ENCODE data around the gene RALGAPA1. TPM values are rescaled to one million over a fixed set of nuclear protein-coding genes. Genes with fewer than 3 reads are reported as not detected.
A peak's percentile ranks its signal among the peaks of the same experiment; 100 is the strongest.

Gene RALGAPA1
- total and polyA plus RNA-seq, 9 of the 15 experiments (the other 6 are each of a cell fraction or from before 2014, with no cell fraction given) = 2.5 to 16.3 (median 6.2) TPM

DNA sequence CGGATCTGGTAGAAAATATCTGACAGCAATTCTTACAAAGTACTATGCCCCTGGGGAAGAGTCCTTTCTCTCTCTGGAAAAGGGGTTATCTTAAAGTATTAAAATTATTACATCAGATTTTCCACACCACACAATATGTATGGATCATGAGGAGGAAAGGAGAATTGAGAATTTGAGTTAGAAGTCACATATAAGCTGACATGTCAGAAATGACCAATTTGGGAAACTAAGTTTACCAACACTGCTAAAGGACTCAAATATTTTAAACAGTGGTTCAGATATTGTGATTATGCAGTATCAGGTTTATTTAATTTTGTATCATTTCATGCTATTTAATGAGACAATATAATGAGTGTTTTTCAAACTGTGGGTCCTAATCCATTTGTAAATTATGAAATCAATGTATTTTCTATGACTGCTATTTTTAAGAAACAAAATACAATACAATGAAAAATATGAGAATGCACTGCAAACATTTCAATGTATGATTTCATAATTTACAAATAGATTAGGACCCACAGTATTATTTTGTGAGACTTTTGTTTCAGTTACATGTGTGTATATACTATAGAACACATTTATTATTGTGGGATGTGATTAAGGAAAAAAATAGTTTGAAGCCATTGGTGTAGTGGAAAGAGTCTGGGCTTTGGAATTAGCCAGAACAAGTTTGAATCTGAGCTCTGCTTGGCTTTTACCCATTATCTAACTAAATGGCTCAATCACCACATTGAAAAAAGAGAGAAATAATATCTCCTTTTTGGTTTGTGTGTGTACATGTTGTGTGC, 276.9 kb downstream of the RALGAPA1 start:
- Histone ChIP-seq H4K20me1 (replicated peaks; ENCODE audit: control insufficient read depth, insufficient read depth, low read length) (no peaks in the 10 kb centered on the region), H3K27me3 (ENCODE audit: control insufficient read depth in 2 of 2, insufficient read depth in 2 of 2, low read length in 2 of 2) (peaks cover 7 to 18% of the 10 kb centered on the region in 2 experiments; a peak in 4 of 5 replicates), H3K79me2 (ENCODE audit: control insufficient read depth, insufficient read depth, low read length) (no peaks in the 10 kb centered on the region), H3K4me1 (replicated peaks in 1 of 2; ENCODE audit: control insufficient read depth in 2 of 2, insufficient read depth in 2 of 2, low read length in 2 of 2) (peaks cover 0 to 28% of the 10 kb centered on the region in 2 experiments; a peak in 2 of 5 replicates), H3K9me3 (replicated peaks; ENCODE audit: control insufficient read depth, insufficient read depth, low read depth, low read length) (no peaks in the 10 kb centered on the region), H3K9me1 (ENCODE audit: control insufficient read depth, insufficient read depth, low read length) (no peaks in the 10 kb centered on the region), H3K4me3 (no peak overlapping the region), H3K36me3 (ENCODE audit: control insufficient read depth, insufficient read depth, low read length) (no peaks in the 10 kb centered on the region), H2AFZ (ENCODE audit: low read depth, low read length) (no peak overlapping the region), H3K9ac (ENCODE audit: insufficient read depth in 1 of 2, low read depth in 2 of 2, low read length in 2 of 2) (no peak overlapping the region), H3K4me2 (ENCODE audit: insufficient read depth, low read length) (no peak overlapping the region), H3K27ac (ENCODE audit: extremely low read depth, low read depth, low read length) (no peak overlapping the region)
- no TSS peak for BruUV-seq (replicated peaks)
- DNase-seq (ENCODE audit: extremely low read depth in 1 of 4, low spot score in 3 of 4) (no peak), FAIRE-seq (no peak), ATAC-seq (no peak)
- ChIA-PET CTCF (ENCODE audit: low intra/inter-chr PET ratio) (no interaction called here), POLR2A (no interaction called here)
- in situ Hi-C loops (cut with MboI) = no loop called here
- 0% methylated on average over 1 of the region's 1 CpG for WGBS (ENCODE audit: insufficient coverage, low coverage, missing lambda C conversion rate)
- intact Hi-C loops (cut with micrococcal nuclease) = loop anchor here (5.0 to 10.0 kb wide), 2 partner anchors 155 to 293 kb away; partner anchors contain the start of gene BRMS1L
- TF ChIP-seq, protein P1, sequence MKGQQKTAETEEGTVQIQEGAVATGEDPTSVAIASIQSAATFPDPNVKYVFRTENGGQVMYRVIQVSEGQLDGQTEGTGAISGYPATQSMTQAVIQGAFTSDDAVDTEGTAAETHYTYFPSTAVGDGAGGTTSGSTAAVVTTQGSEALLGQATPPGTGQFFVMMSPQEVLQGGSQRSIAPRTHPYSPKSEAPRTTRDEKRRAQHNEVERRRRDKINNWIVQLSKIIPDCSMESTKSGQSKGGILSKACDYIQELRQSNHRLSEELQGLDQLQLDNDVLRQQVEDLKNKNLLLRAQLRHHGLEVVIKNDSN (CRISPR knock-in tag; IDR thresholded peaks at IDR 0.05) = no peak
- TF ChIP-seq ZFX (CRISPR knock-in tag; IDR thresholded peaks at IDR 0.05) (no peak), ELK3 (CRISPR knock-in tag; IDR thresholded peaks at IDR 0.05) (no peak), POLR3A (IDR thresholded peaks at IDR 0.05; ENCODE audit: borderline replicate concordance, extremely low read depth, insufficient read depth, insufficient read length) (no peak), CBX2 (IDR thresholded peaks at IDR 0.05; ENCODE audit: insufficient read depth, low read length, poor library complexity, severe bottlenecking) (peak; percentile 84), CBX8 (IDR thresholded peaks at IDR 0.05; ENCODE audit: borderline replicate concordance, extremely low read depth, low read depth, low read length, poor library complexity, severe bottlenecking) (peak; percentile 38), PHB2 (IDR thresholded peaks at IDR 0.05; ENCODE audit: low read depth) (no peak)
- TF ChIP-seq, protein P2, sequence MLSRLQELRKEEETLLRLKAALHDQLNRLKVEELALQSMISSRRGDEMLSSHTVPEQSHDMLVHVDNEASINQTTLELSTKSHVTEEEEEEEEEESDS (CRISPR knock-in tag; IDR thresholded peaks at IDR 0.05) = no peak
- TF ChIP-seq, protein P3, sequence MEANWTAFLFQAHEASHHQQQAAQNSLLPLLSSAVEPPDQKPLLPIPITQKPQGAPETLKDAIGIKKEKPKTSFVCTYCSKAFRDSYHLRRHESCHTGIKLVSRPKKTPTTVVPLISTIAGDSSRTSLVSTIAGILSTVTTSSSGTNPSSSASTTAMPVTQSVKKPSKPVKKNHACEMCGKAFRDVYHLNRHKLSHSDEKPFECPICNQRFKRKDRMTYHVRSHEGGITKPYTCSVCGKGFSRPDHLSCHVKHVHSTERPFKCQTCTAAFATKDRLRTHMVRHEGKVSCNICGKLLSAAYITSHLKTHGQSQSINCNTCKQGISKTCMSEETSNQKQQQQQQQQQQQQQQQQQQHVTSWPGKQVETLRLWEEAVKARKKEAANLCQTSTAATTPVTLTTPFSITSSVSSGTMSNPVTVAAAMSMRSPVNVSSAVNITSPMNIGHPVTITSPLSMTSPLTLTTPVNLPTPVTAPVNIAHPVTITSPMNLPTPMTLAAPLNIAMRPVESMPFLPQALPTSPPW (CRISPR knock-in tag; IDR thresholded peaks at IDR 0.05) = no peak
- TF ChIP-seq, protein P4, sequence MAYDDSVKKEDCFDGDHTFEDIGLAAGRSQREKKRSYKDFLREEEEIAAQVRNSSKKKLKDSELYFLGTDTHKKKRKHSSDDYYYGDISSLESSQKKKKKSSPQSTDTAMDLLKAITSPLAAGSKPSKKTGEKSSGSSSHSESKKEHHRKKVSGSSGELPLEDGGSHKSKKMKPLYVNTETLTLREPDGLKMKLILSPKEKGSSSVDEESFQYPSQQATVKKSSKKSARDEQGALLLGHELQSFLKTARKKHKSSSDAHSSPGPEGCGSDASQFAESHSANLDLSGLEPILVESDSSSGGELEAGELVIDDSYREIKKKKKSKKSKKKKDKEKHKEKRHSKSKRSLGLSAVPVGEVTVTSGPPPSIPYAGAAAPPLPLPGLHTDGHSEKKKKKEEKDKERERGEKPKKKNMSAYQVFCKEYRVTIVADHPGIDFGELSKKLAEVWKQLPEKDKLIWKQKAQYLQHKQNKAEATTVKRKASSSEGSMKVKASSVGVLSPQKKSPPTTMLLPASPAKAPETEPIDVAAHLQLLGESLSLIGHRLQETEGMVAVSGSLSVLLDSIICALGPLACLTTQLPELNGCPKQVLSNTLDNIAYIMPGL (CRISPR knock-in tag; IDR thresholded peaks at IDR 0.05) = no peak

All from K562 (cell line).